ENCODE measurements around the gene GRK5.

GRK5 gene

DNA sequence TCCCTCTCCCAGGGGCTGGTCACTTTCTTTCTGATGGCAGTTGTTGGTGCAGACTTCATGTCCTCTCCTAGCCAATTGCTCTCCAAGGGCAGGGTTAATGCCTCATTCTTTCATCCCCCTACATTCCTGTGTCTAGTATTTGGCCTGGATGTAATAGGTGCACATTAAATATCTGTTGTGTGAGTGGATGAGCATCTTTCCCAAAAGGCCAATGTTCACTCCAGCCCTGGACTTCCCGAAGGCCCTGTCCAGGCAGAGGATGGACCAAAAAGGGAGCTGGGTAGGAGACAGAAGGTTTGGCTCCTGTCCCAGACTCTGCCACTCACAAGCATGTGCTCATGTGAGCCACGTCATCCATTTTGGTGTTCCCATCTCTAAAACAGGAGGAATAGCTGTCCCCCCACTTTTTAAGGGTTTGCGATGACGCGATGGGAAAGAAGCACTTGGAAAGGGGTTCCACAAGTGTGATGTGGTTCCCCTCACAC is 287.7 kb downstream of the GRK5 start:
- DNase-seq = no peak

DNA sequence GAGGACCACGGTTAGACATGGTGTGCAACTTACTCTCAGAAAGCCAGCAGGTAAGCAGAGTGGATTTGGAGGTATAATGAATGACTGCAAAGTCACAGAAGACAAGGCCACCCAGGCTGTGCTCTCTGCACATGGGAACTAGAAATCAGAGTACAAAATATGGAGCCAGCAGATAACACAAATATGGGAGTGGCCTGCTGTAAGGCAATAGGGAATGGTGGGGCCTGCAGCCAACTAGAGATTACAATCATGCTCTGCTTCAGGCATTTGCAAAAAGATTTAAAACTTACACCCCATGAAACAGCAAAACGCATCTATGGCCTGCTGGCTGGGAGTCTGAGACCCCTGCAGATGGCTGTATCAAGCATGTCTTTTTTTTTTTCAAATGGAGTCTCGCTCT is 288.2 kb downstream of the GRK5 start:
- DNase-seq = no peak

DNA sequence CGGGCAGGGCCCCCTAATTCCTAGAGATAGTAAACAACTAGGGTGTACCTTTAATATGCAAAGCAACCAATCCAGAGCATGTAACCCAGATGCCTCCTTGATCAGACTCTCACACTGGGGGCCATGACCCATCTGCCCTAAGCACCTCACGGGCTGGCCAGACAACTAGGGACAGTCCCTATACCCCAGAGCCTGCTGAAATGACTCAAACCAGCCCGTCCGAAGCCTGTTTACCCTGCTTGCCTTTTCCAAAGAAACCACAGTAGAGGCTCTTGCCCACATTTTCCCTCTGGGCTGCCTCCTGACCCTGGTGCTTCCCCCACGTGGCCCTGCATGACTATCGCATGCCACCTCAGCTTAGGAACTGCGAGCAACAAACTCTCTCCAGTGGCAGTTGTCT is 288.9 kb downstream of the GRK5 start:
- no peak for DNase-seq

DNA sequence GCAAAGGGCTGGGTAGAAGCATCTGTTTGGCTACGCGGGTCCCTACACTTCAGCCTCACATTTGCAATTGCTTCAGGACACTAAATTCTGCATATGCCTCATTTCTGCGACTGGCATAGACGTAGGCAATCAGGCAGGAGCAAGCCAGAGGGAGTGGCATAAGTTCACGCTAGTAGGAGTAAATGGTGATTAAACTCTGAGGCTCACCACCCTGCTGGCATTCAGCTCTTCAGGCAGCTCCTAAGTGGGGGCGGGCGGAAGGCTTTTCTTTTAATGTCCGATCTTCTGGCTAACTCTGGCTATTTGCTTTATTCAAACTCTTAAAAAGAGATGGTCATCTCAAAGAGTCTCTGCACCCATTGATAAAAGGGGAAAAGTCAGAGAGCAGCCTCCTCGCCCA is 289.9 kb downstream of the GRK5 start:
- no peak for DNase-seq

DNA sequence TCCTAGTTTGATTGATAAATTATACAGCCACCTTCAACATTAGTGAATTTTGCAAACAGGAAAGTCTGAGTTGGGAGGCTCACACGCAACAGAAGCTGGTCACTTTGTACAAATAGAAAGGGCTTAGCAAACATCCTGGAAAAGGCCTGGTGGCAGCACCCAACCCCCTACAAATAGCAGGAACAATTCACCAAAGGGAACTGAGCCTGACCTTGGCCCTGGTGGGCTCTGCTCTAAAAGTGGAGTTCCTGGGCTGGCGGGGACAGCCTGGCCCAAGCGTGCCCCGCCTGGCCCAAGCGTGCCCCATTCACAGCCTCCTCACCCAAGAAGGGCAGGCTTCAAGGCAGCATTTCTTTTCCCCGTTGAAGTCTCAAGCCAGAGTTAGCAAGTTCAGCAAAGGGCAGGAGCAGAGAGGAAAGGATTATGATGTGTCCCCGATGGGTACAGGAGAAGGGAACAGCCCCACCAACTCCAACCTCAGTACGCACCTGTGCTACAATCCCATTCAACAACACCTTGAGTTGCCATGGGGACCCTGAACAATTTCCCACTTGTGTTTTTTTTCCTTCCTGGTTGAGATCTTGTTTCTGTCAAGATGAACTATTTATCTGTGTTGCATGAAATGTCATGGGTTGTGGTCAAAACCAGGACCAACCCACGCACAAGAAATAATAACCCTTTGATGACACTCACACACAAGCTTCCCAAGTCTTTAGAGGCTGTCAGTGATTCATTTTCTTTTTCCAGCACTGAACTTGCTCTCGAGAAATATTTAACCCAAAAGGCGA is 291.7 kb downstream of the GRK5 start:
- DNase-seq = peak; percentile 37

DNA sequence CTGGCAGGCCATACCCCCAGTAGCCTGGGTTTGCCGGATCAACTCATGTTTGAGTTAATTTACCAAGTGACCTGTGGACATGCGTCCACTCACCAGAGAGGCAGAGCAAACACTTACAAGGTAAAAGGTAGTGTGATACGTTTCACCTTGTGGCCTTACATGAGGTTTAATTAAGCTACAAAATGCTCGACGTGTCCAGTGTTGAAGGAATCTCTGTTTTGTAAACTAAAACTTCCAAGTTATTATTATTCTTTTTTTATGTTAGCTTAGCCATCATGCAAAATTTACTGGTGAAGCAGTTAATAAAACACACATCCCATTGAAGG is 292.3 kb downstream of the GRK5 start:
- no peak for DNase-seq

DNA sequence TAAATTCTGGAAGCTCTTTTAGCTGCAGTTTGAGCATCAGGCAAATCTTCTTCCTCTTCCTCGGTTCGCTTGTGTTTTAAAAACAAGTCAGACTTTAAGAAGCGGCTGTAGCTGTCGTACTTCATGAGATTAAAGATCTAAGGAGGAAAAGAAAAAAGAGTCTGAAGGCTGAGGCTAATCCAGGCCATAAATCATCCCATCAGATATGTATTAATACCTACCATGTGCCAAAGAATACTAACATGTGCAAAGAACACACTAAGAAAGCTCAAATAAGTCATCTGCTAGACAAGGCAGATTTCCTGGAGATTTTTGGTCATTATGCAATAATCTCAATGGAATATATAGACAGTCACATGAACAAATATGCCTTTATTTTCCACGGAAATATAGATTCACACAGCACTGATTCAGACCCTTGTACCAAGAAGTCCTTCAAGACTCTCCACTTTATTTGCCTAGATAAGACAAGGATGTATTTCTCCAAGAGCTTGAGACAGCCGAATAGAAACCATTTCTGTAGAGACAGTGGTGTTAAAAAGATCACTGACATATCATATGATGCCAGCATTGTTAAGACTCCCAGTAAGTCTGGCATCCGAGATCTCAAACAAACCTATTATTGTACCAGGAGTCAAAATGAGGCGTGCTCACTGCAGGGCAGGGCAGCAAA is 292.9 kb downstream of the GRK5 start:
- no peak for DNase-seq

DNA sequence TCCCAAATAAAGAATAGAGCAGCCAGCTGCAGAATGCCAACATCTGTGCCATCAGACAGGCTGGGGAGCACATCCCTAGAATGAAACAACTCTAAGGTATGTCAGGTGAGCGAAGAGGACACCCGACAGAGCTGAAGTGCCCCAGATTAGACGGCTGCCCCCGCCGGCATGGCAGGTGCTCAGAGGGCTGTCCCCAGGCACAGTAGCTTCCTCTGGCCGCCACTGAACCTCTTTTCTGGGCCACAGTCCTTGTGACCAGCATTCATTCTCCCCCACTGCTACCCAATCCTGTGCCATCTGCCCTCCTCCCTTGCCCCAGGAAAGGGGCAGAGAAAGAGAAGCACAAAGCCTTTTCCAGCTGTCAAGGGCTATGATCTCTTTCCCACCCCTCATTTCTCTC is 293.4 kb downstream of the GRK5 start:
- DNase-seq = no peak

DNA sequence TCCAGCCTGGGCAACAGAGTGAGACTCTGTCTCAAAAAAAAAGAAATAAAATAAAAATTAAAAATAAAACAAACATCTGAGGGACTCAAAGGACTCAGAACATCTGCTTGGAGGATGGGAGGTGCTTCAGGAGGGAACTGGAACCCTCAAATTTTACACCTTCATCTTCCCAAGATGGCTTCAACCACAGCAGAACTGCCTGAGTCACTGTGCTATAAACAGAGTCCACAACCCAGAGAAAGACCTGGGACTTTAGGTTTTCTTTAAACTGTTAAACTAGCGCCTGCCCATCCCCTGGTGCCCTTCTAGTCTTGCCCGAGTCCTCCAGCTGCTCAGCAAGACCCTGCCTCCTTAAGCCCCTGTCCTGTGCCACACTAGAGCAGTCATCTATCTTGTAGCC is 294.3 kb downstream of the GRK5 start:
- peak; percentile 54 for DNase-seq

DNA sequence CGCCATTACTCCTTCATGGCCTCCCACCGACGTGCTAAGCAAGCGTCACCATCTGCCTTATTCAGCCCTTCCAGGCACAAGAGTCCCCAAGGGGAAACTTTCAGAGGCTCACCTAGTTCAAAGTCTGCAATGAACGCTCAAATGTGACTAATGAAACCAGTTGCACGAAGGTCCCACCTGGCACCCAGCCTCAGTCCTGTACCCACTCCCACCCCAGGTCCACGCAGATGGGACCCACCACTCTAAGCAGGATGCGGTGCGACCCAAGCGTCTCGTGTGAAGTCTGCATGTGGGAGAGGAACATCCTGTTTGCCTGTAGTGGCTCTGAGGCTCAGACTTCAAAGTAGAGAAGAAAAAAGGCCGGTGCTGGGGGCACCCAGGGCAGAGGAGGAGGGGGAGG is 294.8 kb downstream of the GRK5 start:
- DNase-seq = peak; percentile 87

DNA sequence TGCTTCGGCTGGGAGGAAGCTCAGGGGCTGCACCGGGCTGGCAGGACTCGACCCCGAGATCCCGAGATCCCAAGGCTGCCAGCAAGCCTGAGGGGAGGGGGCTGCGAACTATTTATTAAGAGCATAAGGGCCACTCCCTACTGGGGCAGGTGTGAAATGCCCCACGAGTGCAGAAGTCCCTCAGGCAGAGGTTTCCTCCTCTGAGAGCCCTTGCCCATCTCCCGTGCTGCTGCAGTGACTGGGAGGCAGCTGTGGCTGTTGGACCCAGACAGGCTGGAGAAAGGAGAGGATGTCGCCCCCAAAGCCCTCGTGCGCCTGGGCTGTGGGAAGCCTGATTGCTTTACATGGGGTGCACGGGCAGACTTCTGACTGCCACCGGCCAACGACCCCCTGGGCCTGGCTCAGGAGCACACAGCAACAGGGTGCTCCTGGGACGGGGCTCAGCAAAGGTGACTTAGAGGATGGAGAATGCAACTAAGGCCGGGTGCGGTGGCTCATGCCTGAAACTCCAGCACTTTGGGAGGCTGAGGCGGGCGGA is 295.3 kb downstream of the GRK5 start:
- no peak for DNase-seq

DNA sequence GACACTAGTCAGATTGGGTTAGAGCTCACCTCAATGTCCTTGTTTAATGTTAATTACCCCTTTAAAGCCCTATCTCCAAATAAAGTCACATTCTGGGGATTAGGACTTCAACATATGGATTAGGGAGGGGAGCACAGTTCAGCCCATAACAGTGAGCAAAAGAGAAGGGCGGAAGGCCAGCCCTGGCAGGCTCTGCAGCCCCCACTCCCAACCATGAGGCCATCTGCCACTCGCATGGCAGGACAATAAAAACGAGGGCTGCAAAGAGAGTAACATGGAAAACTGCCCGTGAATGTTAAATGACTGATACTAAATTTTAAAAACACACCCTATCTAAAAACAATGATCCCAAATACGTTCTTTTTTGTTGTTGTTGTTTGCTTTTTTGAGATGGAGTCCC is 296.4 kb downstream of the GRK5 start:
- DNase-seq = no peak

DNA sequence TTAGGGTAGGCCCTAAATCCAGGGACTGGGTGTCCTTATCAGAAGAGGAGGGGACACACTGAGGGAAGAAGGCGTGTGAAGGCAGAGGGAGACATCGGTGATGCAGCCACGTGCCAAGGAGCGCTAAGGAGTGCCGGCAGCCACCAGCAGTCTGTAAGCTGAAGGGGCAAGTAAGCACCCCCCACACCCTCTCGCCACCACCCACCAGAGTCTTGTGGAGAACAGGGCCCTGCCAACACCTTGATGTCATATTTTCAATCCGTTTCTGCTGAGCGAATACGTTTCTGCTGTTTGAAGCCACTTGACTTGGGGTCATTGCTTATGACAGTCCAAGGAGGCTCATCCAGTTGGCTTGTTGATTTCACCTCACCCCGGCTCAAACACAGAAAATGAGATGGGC is 297.3 kb downstream of the GRK5 start:
- no peak for DNase-seq

DNA sequence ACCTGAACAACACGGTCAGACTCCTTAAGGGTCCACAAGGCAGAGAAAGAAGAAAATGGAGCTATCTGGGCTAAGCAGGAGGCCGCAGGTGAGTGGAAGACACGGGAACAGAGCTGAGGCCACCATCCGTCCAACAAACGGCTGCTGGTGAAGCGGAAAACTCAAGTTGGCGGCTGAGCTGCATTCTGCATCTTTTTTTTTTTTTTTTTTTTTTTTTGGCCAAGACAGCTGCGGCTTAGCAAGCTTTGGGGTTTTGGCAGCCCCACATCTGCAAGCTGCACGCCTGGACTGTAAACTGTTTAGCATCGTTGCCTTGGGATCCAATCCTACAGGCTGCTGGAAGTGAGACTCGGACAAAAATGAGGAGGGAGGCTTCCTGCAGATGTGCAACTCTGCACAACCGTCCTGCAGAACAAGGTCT is 297.8 kb downstream of the GRK5 start:
- no peak for DNase-seq
